Nephron progenitor cell (in vitro differentiated cells): Measurements from ENCODE around the gene EEA1.
A peak's percentile ranks its signal among the peaks of the same experiment; 100 is the strongest.

Experiments used
- DNase-seq: peaks from one replicate; pipeline ENCODE4 v3.0.0; 2021
- H3K27ac Mint-ChIP-seq: 2 replicates; pipeline ENCODE4 v1.8.0; 2021; ENCODE audit warnings: mild to moderate bottlenecking, moderate library complexity, mixed read lengths
- H3K27me3 Mint-ChIP-seq: 2 replicates; pipeline ENCODE4 v1.8.0; 2021; ENCODE audit warnings: mild to moderate bottlenecking, low read depth, mixed read lengths; ENCODE audit not compliant: poor library complexity
- H3K36me3 Mint-ChIP-seq: 2 replicates; pipeline ENCODE4 v1.8.0; 2021; ENCODE audit warnings: low read depth, mixed read lengths
- H3K4me1 Mint-ChIP-seq: 2 replicates; pipeline ENCODE4 v1.8.0; 2021; ENCODE audit warnings: mixed read lengths
- H3K4me3 Mint-ChIP-seq: 2 replicates; pipeline ENCODE4 v1.8.0; 2021; ENCODE audit warnings: mild to moderate bottlenecking, moderate library complexity, mixed read lengths
- H3K9me3 Mint-ChIP-seq: 2 replicates; pipeline ENCODE4 v1.8.0; 2021; ENCODE audit warnings: mild to moderate bottlenecking, moderate library complexity, mixed read lengths
- TF ChIP-seq, protein P1 (sequence below): fragments of 200-600 bp; sonication (generic); IDR thresholded peaks from 2 replicates; pipeline ENCODE4 v1.5.0; 2021; ENCODE audit warnings: antibody characterized with exemption

The EEA1 gene

GRCh38 chr12:92786045-92786444, 143.1 kb downstream of the EEA1 start:
- DNase-seq, result no peak
- Mint-ChIP-seq H3K27ac (peak overlapping the region; percentile 3), H3K27me3 (peaks cover 9% of the 10 kb centered on the region), H3K9me3 (peaks cover 13% of the 10 kb centered on the region), H3K4me3 (no peak overlapping the region), H3K4me1 (peaks cover 8% of the 10 kb centered on the region), H3K36me3 (peaks cover 22% of the 10 kb centered on the region)
- TF ChIP-seq, protein P1, sequence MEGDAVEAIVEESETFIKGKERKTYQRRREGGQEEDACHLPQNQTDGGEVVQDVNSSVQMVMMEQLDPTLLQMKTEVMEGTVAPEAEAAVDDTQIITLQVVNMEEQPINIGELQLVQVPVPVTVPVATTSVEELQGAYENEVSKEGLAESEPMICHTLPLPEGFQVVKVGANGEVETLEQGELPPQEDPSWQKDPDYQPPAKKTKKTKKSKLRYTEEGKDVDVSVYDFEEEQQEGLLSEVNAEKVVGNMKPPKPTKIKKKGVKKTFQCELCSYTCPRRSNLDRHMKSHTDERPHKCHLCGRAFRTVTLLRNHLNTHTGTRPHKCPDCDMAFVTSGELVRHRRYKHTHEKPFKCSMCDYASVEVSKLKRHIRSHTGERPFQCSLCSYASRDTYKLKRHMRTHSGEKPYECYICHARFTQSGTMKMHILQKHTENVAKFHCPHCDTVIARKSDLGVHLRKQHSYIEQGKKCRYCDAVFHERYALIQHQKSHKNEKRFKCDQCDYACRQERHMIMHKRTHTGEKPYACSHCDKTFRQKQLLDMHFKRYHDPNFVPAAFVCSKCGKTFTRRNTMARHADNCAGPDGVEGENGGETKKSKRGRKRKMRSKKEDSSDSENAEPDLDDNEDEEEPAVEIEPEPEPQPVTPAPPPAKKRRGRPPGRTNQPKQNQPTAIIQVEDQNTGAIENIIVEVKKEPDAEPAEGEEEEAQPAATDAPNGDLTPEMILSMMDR, result no peak

- H3K4me1 Mint-ChIP-seq, result peaks cover 8% of the 10 kb centered on the region
- TF ChIP-seq, protein P1, result no peak
- peaks cover 17% of the 10 kb centered on the region for H3K36me3 Mint-ChIP-seq
- H3K27me3 Mint-ChIP-seq, result peaks cover 7% of the 10 kb centered on the region
- H3K27ac Mint-ChIP-seq, result no peak overlapping the region
- DNase-seq, result no peak
- H3K9me3 Mint-ChIP-seq, result peaks cover 8% of the 10 kb centered on the region
- H3K4me3 Mint-ChIP-seq, result no peak overlapping the region
Measured at GRCh38 chr12:92785563-92785950, 143.5 kb downstream of the EEA1 start.

DNA sequence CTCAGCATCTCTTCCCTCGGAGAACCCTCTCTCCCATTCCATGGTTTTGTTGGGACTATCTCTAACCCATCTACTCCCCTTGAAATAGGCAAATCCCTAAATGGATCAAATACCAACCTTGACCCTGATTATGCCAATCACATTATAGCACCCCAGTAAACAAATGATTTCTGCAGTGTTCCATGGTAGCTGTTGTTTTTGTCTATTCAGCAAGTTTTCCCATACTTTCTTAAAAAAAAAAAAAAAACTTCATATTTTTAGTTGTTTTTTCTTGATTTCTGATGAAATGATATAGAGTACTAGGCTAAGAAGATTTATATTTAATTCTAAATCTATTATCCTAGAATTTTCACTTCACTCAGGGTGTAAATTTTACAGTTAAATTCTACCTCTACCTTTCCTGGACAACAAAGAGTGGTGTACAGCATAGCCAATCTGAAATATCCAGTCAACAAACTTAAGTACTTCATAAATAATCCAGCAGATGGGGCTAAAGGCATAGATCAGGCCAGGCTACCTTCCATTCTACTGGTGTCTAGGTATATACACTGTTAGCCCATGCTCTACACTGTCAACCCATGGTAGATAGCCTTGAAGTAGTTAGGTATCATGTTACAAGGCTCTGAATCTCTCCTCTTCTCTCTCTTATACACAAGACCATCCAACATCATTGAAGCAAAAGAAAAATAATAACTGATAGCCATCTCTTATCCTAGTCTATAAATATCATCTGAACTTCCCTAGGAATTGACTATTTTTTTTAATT, 144.1 kb downstream of the EEA1 start:
- Mint-ChIP-seq H3K36me3 (peaks cover 11% of the 10 kb centered on the region), H3K9me3 (peaks cover 3% of the 10 kb centered on the region), H3K4me1 (peaks cover 8% of the 10 kb centered on the region), H3K27me3 (peaks cover 5% of the 10 kb centered on the region), H3K27ac (no peak overlapping the region), H3K4me3 (no peak overlapping the region)
- TF ChIP-seq, protein P1, result peak; percentile 62
- peak; percentile 31 for DNase-seq

DNA sequence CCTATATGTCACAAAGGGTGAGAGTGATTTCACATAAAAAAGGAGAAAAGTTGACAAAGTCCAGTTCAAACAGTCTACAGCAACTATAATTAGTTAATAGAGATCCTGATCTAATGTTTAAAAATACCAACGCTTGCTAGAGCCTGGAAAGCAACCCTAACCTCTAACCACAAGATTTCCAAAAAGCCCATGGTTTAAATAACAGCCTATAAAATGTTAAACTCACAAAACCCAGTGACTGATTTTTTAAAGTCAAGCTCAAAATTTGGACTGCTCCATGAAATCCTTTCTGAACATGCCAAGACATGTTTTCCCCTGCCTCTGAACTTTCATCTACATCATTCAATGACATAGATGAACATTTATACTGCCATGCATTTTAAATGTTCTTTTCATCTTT, 144.7 kb downstream of the EEA1 start:
- TF ChIP-seq, protein P1, result no peak
- no peak for DNase-seq
- Mint-ChIP-seq H3K27ac (no peak overlapping the region), H3K9me3 (no peaks in the 10 kb centered on the region), H3K36me3 (peaks cover 7% of the 10 kb centered on the region), H3K4me3 (no peak overlapping the region), H3K4me1 (peaks cover 8% of the 10 kb centered on the region), H3K27me3 (peaks cover 5% of the 10 kb centered on the region)

DNA sequence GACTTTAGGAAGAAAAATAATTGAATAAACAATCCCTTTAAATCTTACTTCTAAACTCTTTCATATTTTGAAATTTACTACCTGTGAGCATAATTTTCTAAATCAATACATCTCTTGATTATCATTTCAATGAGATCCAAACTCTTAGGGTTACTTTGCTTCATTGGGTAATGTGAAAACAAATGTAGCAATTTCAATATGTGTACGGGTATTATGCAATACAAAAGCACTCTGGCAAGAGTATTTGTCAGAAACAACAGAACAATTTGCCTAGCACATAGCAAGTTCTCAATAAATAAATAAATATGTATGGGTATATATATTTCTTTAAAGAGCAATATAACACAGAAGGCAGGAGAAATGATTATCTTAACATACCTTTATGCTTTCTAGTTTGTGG, 149.2 kb downstream of the EEA1 start:
- H3K36me3 Mint-ChIP-seq, result peaks cover 14% of the 10 kb centered on the region
- no peak overlapping the region for H3K27ac Mint-ChIP-seq
- peaks cover 5% of the 10 kb centered on the region for H3K27me3 Mint-ChIP-seq
- no peaks in the 10 kb centered on the region for H3K9me3 Mint-ChIP-seq
- DNase-seq, result no peak
- peaks cover 2% of the 10 kb centered on the region for H3K4me1 Mint-ChIP-seq
- H3K4me3 Mint-ChIP-seq, result no peak overlapping the region
- TF ChIP-seq, protein P1, result no peak

DNA sequence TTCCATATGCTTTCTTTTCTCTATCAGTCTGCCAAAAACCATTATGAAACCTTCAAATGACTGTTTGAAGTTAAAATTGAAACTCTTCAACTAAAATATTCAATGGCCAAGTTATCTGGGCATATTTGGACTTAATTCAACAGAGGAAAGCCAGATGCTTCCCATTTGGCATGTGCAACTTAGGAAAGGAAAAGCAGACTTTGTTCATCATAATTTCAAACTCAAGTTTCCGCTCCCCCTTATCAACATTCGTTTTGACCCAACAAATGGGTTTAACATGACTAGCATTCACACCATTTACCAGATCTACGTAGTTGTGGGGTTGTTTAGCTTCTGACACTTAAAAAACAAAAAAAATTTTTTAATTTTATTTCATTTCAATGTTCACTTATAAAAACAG, 150.6 kb downstream of the EEA1 start:
- Mint-ChIP-seq H3K27ac (no peak overlapping the region), H3K9me3 (no peaks in the 10 kb centered on the region), H3K27me3 (peaks cover 5% of the 10 kb centered on the region), H3K4me1 (no peaks in the 10 kb centered on the region), H3K4me3 (no peak overlapping the region), H3K36me3 (peaks cover 14% of the 10 kb centered on the region)
- DNase-seq, result no peak
- TF ChIP-seq, protein P1, result no peak
